GM12875 (cell line): ENCODE measurements around the gene DNHD1.

Source experiments
- H3K4me3 ChIP-seq: one replicate; pipeline ENCODE4 v1.5.1; 2011; ENCODE audit warnings: low read depth, low read length, control low read depth
- TF ChIP-seq, protein P1 (sequence below): IDR thresholded peaks from 2 replicates; pipeline ENCODE4 v1.5.1; 2011; ENCODE audit warnings: low read depth, mild to moderate bottlenecking, control low read depth, inconsistent platforms, low read length, moderate library complexity, borderline replicate concordance; ENCODE audit not compliant: insufficient read depth

Gene DNHD1

DNA sequence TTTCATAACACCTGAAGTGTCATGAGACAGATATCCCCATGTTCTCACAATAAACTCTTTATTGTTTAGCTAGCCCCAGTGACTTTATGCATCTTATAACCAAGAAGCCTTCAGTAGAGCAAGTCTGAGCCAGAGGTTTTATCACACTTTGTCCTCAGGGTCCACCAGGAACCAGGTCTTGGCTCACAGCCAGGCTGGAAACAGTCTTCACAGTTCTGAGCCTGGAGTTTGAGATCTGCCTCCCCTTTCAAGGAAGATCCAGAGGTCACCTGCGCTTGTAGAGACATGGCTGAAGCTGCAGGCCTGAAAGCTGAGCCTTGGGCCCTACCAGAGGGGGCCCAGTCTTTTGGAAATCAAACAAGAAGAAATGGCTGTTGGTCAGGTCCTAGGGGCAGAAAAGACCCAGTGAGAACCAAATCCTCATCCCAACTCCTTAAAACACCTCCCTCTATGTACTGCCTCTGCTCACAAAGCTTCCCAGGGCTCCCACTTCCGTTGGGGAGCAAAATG lies 102.9 kb downstream of the DNHD1 start:
- TF ChIP-seq, protein P1, sequence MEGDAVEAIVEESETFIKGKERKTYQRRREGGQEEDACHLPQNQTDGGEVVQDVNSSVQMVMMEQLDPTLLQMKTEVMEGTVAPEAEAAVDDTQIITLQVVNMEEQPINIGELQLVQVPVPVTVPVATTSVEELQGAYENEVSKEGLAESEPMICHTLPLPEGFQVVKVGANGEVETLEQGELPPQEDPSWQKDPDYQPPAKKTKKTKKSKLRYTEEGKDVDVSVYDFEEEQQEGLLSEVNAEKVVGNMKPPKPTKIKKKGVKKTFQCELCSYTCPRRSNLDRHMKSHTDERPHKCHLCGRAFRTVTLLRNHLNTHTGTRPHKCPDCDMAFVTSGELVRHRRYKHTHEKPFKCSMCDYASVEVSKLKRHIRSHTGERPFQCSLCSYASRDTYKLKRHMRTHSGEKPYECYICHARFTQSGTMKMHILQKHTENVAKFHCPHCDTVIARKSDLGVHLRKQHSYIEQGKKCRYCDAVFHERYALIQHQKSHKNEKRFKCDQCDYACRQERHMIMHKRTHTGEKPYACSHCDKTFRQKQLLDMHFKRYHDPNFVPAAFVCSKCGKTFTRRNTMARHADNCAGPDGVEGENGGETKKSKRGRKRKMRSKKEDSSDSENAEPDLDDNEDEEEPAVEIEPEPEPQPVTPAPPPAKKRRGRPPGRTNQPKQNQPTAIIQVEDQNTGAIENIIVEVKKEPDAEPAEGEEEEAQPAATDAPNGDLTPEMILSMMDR, result no peak
- no peak overlapping the region for H3K4me3 ChIP-seq

DNA sequence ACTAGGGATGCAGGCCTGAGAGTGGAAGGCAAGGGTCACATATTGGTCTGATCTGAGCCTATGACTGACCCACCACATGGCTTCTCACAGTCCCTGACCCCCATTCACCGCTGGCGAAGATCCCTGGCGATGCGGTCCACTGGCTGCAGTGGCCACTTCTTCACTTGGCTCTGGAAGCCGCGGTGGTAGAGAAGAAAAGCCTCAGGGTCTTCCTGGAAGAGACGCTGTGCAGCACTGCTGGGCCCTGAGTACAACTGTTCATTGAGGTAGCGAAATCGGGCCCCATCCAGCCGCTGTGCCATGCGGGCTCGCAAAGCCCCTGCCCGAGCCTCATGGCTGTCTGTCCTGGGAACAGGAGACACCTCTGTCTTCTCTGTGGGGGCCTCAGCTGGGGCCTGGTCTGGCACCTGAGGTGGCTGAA lies 104.0 kb downstream of the DNHD1 start:
- TF ChIP-seq, protein P1, result no peak
- no peak overlapping the region for H3K4me3 ChIP-seq

DNA sequence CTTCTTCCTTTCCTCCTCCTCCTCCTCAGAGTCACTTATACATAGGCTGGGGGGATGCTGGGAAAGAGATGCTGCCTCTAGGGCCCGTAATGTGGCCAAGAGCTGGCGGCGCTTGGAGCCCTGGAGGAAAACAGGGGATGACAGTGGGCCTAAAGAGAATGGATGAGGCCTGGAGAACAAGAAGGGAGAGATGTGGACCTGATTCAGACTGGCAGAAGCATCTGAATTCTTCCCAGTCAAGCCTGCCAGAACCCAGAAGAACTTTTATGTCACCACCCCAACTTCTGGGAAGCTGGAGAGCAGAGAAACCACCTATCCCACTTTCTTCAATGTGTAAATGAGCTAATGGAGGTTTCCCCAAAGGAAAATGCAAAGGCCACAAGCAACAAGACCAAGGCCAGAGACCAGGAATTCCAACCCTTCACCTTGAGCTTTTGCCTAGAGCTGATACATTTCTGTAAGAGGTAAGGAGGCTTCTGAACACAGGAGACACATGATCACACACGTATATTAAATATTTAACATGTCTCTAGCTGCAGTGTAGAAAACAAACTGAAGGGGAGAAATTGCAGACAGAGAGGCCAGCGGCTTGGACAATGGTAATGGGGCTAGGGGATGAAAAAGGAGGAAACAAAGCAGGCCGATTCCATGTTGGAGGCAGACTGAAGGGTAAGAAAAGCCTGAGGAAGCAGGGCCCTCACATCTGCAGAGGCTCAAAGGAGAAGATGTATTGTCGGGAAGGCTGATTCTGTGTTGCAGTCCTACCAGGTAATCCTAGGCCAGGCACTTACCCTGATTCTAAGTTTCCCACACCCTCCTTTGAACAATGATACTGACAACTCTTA lies 105.2 kb downstream of the DNHD1 start:
- peak overlapping the region; percentile 70 for H3K4me3 ChIP-seq
- TF ChIP-seq, protein P1, result no peak

DNA sequence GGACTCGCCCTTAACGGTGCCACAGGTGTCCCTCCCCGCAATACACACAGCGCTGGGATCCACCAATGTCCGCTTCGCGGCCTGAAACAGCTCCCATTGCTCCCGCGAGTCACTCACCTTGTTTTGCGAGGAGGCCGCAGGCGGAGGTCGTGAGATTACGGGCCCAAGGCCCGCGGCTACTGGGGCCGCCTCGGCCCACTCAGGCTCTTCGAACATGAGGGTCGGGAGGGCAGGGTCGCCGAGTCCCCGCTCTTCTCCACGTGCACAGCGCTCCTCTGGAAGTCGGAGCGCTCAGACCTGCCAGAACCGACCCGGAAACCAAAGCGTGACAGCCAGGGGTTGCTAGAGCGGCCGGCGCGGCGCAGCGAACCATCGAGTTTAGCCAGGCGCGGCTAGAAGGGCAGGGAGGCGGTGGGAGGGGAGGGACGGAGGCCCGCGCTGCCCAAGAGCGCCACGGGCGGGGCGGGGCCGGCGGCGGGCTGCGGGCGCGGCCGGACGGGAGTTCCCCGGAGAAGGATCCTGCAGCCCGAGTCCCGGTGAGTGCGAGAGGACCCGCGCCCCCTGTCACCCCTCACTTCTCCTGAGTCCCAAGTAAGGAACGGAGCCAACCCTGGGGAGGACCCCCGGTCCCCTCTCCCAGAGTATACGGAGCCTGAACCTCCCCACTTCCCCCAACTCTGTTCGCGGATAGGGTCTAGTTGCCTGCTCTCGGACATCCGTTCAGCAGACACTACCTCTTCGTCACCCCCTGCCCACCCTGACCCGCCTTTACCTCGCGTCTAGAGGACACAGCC lies 106.4 kb downstream of the DNHD1 start, which contains the start of the genes ILK and RRP8:
Gene ILK, plus strand, starts transcription at position 488 of the 794 bp plus-strand sequence. CDS start 498 bp downstream, outside the sequence.
Gene RRP8, minus strand, starts transcription at position 330 of the 794 bp plus-strand sequence. Its CDS starts 114 bp downstream, at position 216.
- TF ChIP-seq, protein P1, result no peak
- H3K4me3 ChIP-seq, result peak within 1 kb of the TSS; percentile 70

DNA sequence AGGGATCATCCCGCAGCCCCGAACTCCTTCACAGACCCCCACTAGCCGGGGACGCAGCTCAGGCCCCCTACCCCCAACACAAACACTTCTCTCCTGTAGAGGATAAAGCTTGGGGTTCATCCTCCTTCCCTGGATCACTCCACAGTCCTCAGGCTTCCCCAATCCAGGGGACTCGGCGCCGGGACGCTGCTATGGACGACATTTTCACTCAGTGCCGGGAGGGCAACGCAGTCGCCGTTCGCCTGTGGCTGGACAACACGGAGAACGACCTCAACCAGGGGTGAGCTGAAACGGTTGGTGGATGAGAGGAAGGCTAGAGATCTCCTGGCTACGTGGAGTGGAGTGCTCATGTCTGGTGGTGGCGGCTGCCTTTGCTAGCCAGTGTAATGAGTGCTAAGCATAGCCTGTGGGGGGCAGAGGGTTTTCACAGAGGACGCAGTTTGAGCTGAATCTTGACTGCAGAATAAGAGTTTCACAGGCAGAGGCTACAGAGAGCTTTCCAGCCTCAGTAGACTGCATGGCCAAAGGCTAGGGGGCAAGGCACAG lies 107.1 kb downstream of the DNHD1 start:
- TF ChIP-seq, protein P1, result 0 out of 2 replicates have a peak, but pooled peaks have one; percentile 23
- H3K4me3 ChIP-seq, result peak overlapping the region; percentile 70

DNA sequence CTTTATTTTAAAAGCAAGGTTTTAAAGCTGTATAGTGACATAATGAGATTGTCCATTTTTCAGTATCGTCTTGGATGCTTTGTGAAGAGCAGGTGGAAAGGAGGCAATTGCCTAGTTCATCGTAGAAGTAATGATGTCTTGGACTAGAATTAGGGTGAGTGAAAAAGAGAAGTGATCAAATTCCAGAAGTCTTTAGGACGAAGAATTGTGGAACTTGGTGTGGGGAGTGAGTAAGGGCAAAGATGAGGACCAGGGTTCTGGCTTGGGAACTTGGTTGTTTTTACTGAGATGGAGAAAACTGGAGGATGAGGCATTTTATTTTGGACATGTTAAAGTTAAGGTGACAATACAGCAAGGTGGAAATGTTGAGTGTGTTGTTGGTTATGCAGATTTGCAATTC lies 107.7 kb downstream of the DNHD1 start:
- TF ChIP-seq, protein P1, result no peak
- peak overlapping the region; percentile 70 for H3K4me3 ChIP-seq
